HepG2 (cell line): ENCODE results near the gene GADD45GIP1. TPM values are rescaled to one million over a fixed set of nuclear protein-coding genes. Genes with fewer than 3 reads are reported as not detected.

Experiments used
- AKAP8 ChIP-seq: sonication (generic); formaldehyde crosslinking; IDR thresholded peaks from 2 replicates; pipeline ENCODE4 v1.5.1; 2020; ENCODE audit warnings: mild to moderate bottlenecking, missing genetic modification reagents
- FOXK1 ChIP-seq: sonication (generic); formaldehyde crosslinking; IDR thresholded peaks from 2 replicates; pipeline ENCODE4 v1.4.0; 2020; ENCODE audit warnings: low read depth, missing genetic modification reagents, borderline replicate concordance
- GATA4 ChIP-seq: sonication (generic); IDR thresholded peaks from 2 replicates; pipeline ENCODE4 v1.6.1; 2016; ENCODE audit warnings: antibody characterized with exemption, low read depth, borderline replicate concordance
- IRF2 ChIP-seq: IDR thresholded peaks from 2 replicates; pipeline ENCODE4 v1.6.1; 2018; ENCODE audit warnings: missing genetic modification reagents, missing compliant biosample characterization
- KAT8 ChIP-seq: IDR thresholded peaks from 2 replicates; pipeline ENCODE4 v1.6.1; 2016; ENCODE audit warnings: missing genetic modification reagents, missing compliant biosample characterization
- PAX8 ChIP-seq: sonication (generic); formaldehyde crosslinking; IDR thresholded peaks from 2 replicates; pipeline ENCODE4 v1.8.0; 2022; ENCODE audit warnings: mild to moderate bottlenecking, missing genetic modification reagents, borderline replicate concordance
- POLR2A ChIP-seq, 2 experiments: IDR thresholded peaks; 2 replicates each; pipeline ENCODE4 v1.6.1; 2011; ENCODE audit warnings: low read depth in 2 of 2, low read length in 2 of 2, mild to moderate bottlenecking in 1 of 2, moderate library complexity in 1 of 2; ENCODE audit not compliant: insufficient read depth in 1 of 2
- PRMT3 ChIP-seq: sonication (generic); formaldehyde crosslinking; IDR thresholded peaks from 2 replicates; pipeline ENCODE4 v1.8.1; 2022; ENCODE audit warnings: low read depth, mild to moderate bottlenecking, moderate library complexity, missing genetic modification reagents, borderline replicate concordance
- ZC3H13 ChIP-seq: sonication (generic); formaldehyde crosslinking; IDR thresholded peaks from 2 replicates; pipeline ENCODE4 v1.8.1; 2023; ENCODE audit warnings: mild to moderate bottlenecking, missing genetic modification reagents, moderate library complexity
- ZC3H4 ChIP-seq: sonication (generic); formaldehyde crosslinking; IDR thresholded peaks from 2 replicates; pipeline ENCODE4 v1.4.0; 2020; ENCODE audit warnings: missing genetic modification reagents, borderline replicate concordance
- ZNF264 ChIP-seq: sonication (generic); formaldehyde crosslinking; IDR thresholded peaks from 2 replicates; pipeline ENCODE4 v1.4.0; 2020; ENCODE audit warnings: missing genetic modification reagents
- polyA plus RNA-seq, 8 experiments: library from polyadenylated mRNA; depleted of rRNA in 3 of 8; stranded (reverse) in 7 of 8; unstranded in 1 of 8; fragments of >200 nt; fragmentation: Illumina TruSeq in 4 of 8; extraction: Trizol in 4 of 8; gene quantifications; 2 replicates each; pipeline versions ENCODE4 v1.2.1 to v1.2.3, GENCODE V29; 2011 to 2016; ENCODE audit warnings: low read depth in 4 of 8, missing spikeins in 1 of 8, mixed read lengths in 1 of 8; ENCODE audit not compliant: insufficient read depth in 1 of 8
- total RNA-seq, 5 experiments: library from RNA; depleted of rRNA; stranded (reverse); fragments of >200 nt; fragmentation: Illumina TruSeq; extraction: Trizol; gene quantifications; 2 replicates each; pipeline ENCODE4 v1.2.3, GENCODE V29; 2016; ENCODE audit warnings: low read depth in 1 of 5
- TF ChIP-seq, protein P1 (sequence below): IDR thresholded peaks from 2 replicates; pipeline ENCODE4 v1.6.1; 2012; ENCODE audit warnings: low read length, improper control_type of control experiment
- TF ChIP-seq, protein P2 (sequence below), 2 experiments: fragments of 450-650 bp in 1 of 2; sonication (generic) in 1 of 2; formaldehyde crosslinking in 1 of 2; IDR thresholded peaks; 2 replicates each; pipeline versions ENCODE4 v1.6.1 to v1.8.0; 2016 to 2022; ENCODE audit warnings: antibody characterized with exemption in 1 of 2, mild to moderate bottlenecking in 1 of 2, missing genetic modification reagents in 1 of 2
- TF ChIP-seq, protein P3 (sequence below): IDR thresholded peaks from 2 replicates; pipeline ENCODE4 v1.6.1; 2016; ENCODE audit warnings: low read depth

GADD45GIP1 gene
- total and polyA plus RNA-seq, 2 of the 13 experiments (the other 11 are each of a cell fraction or from before 2014, with no cell fraction given): 24.6 to 30.7 TPM

DNA sequence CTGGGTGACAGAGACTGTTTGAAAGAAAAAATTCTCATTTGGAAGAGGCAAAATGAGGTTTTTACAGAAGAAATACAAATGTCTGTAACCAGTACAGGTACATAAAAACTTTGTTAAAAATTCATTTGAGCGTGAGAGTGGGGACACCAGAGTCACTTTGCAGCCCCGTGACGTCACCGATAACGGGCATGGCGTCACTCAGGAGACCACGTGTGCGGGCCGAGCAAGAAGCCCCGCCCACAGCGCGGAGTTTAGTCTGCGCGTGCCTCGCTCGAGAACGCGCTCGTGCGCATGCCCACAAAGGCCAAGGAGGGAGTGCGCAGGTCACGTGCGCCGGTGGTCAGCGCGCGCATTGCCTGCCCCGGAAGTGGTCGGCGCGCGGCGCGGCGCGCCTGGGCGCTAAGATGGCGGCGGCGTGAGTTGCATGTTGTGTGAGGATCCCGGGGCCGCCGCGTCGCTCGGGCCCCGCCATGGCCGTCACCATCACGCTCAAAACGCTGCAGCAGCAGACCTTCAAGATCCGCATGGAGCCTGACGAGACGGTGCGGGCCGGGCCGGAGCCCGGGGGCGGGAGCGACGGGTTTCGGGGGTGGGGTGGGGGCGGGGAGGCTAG, 11.4 kb downstream of the GADD45GIP1 start, which contains the start of gene RAD23A (continued):
- TF ChIP-seq, protein P1, sequence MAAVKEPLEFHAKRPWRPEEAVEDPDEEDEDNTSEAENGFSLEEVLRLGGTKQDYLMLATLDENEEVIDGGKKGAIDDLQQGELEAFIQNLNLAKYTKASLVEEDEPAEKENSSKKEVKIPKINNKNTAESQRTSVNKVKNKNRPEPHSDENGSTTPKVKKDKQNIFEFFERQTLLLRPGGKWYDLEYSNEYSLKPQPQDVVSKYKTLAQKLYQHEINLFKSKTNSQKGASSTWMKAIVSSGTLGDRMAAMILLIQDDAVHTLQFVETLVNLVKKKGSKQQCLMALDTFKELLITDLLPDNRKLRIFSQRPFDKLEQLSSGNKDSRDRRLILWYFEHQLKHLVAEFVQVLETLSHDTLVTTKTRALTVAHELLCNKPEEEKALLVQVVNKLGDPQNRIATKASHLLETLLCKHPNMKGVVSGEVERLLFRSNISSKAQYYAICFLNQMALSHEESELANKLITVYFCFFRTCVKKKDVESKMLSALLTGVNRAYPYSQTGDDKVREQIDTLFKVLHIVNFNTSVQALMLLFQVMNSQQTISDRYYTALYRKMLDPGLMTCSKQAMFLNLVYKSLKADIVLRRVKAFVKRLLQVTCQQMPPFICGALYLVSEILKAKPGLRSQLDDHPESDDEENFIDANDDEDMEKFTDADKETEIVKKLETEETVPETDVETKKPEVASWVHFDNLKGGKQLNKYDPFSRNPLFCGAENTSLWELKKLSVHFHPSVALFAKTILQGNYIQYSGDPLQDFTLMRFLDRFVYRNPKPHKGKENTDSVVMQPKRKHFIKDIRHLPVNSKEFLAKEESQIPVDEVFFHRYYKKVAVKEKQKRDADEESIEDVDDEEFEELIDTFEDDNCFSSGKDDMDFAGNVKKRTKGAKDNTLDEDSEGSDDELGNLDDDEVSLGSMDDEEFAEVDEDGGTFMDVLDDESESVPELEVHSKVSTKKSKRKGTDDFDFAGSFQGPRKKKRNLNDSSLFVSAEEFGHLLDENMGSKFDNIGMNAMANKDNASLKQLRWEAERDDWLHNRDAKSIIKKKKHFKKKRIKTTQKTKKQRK: no peak
- TF ChIP-seq KAT8: peak; percentile 95
- peak; percentile 78 to 90 for TF ChIP-seq POLR2A (IDR thresholded peaks at IDR 0.05; ENCODE audit: insufficient read depth in 1 of 2, low read depth in 2 of 2, low read length in 2 of 2)
- TF ChIP-seq, protein P2, sequence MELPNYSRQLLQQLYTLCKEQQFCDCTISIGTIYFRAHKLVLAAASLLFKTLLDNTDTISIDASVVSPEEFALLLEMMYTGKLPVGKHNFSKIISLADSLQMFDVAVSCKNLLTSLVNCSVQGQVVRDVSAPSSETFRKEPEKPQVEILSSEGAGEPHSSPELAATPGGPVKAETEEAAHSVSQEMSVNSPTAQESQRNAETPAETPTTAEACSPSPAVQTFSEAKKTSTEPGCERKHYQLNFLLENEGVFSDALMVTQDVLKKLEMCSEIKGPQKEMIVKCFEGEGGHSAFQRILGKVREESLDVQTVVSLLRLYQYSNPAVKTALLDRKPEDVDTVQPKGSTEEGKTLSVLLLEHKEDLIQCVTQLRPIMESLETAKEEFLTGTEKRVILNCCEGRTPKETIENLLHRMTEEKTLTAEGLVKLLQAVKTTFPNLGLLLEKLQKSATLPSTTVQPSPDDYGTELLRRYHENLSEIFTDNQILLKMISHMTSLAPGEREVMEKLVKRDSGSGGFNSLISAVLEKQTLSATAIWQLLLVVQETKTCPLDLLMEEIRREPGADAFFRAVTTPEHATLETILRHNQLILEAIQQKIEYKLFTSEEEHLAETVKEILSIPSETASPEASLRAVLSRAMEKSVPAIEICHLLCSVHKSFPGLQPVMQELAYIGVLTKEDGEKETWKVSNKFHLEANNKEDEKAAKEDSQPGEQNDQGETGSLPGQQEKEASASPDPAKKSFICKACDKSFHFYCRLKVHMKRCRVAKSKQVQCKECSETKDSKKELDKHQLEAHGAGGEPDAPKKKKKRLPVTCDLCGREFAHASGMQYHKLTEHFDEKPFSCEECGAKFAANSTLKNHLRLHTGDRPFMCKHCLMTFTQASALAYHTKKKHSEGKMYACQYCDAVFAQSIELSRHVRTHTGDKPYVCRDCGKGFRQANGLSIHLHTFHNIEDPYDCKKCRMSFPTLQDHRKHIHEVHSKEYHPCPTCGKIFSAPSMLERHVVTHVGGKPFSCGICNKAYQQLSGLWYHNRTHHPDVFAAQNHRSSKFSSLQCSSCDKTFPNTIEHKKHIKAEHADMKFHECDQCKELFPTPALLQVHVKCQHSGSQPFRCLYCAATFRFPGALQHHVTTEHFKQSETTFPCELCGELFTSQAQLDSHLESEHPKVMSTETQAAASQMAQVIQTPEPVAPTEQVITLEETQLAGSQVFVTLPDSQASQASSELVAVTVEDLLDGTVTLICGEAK (IDR thresholded peaks at IDR 0.05): no peak
- TF ChIP-seq, protein P2 (CRISPR knock-in tag; IDR thresholded peaks at IDR 0.05): peak; percentile 32; the same call in 1 of the 2 replicates
- TF ChIP-seq FOXK1 (CRISPR knock-in tag): peak; percentile 75
- peak; percentile 82 for TF ChIP-seq ZC3H4 (CRISPR knock-in tag)
- TF ChIP-seq GATA4: no peak
- TF ChIP-seq AKAP8 (CRISPR knock-in tag): peak; percentile 95
- TF ChIP-seq ZC3H13 (CRISPR knock-in tag): peak; percentile 80; the same call in 1 of the 2 replicates
- TF ChIP-seq PAX8 (CRISPR knock-in tag): 0 out of 2 replicates have a peak, but pooled peaks have one; percentile 38
- TF ChIP-seq ZNF264: peak; percentile 77
- TF ChIP-seq PRMT3: no peak
- TF ChIP-seq, protein P3, sequence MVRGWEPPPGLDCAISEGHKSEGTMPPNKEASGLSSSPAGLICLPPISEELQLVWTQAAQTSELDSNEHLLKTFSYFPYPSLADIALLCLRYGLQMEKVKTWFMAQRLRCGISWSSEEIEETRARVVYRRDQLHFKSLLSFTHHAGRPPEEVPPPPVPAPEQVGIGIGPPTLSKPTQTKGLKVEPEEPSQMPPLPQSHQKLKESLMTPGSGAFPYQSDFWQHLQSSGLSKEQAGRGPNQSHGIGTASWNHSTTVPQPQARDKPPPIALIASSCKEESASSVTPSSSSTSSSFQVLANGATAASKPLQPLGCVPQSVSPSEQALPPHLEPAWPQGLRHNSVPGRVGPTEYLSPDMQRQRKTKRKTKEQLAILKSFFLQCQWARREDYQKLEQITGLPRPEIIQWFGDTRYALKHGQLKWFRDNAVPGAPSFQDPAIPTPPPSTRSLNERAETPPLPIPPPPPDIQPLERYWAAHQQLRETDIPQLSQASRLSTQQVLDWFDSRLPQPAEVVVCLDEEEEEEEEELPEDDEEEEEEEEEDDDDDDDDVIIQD (CRISPR knock-in tag): peak; percentile 41; the same call in 1 of the 2 replicates
- TF ChIP-seq IRF2 (CRISPR knock-in tag): peak; percentile 79
